A204.1 (cell line): Measurements from ENCODE around the gene HSPB3.
A peak's percentile ranks its signal among the peaks of the same experiment; 100 is the strongest.
"Not testable (repeated sequence)": the region's sequence is repeated elsewhere in the genome, so short reads cannot be mapped to it uniquely, and the experiment has no call there.

ENCODE experiments used
- FAIRE-seq: peaks from 2 replicates; lab custom pipeline; 2012; peaks lifted over from hg19 to GRCh38; lab: Jason Lieb, UNC

The HSPB3 gene, protein sequence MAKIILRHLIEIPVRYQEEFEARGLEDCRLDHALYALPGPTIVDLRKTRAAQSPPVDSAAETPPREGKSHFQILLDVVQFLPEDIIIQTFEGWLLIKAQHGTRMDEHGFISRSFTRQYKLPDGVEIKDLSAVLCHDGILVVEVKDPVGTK

GRCh38 chr5:54455413-54456157 is at the start of gene HSPB3:
TSS of gene HSPB3 (plus strand) at chr5:54455699. CDS start at chr5:54455790, 91 bp downstream.
- no peak for FAIRE-seq

DNA sequence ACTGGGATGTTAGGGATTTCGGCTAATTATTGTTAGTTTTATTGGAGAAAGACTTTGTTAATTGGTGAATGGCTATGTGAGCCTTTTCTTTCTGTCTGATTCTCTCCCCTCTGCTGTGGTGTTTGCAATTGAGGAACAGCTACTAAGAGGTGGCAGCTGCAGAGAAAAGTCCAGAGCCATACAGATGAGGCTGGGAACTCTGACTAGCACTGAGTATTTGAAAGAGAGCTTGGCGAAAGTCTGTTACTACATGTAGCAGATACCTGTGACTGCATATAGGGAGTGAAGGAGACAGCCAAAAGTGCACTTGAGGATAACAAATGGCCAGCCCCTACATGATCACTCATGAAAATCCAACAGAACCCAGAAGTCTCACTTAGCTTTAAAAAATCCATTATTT is 44.3 kb upstream of the HSPB3 start:
- FAIRE-seq: no peak

DNA sequence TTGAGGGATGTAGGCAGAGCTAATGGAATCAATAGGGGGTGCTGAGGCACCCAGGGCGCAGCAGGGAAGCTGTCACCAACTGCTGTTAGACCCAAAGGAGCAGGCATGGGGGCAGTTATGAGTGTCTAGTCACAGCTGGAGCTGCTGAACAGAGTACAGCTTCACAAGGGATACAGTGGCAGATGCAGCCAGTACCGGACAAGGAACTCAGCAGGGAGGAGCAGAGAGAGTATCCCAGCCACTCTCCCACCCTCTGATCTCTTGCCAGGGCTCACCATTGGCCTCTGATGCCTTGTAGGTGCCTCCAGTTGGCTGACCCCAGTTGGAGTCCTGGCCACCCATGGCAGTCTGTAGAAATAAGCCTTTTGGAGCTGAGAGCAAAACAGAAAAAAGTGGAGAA is 42.6 kb upstream of the HSPB3 start:
- FAIRE-seq: no peak

GRCh38 chr5:54415147-54415546 is 40.4 kb upstream of the HSPB3 start:
- FAIRE-seq: no peak

DNA sequence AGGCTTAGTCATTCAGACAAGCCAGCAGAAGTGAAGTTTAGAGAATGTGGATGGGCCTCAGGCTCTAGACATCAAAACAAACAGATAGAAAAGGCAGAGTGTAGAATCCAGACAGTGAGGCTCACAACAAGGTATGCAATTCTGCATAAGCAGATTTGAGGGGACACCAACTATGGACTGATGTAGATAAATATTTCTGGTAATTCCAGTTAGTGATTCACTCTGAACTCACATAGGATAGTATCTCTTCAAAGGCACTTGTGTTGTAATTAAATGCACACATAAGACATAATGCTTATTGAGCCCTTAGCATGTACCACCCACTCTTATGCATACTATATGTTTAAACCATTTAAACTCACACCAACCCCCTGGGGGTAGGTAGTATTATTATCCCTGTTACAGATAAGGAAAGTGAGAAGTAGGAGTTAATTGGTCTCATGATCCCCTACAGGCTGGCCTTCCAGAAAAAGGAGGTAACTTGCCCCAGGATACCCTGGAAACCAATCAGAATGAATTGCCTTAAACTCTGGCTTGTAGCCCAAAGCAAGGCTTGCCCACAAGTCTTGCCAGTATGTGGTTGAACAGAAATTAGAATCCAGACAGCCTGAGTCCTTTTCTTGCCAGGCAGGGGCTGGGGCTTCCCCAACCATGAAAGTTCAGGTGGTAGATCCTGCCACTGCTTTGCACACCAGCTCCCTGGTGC is 39.5 kb upstream of the HSPB3 start:
- no peak for FAIRE-seq

DNA sequence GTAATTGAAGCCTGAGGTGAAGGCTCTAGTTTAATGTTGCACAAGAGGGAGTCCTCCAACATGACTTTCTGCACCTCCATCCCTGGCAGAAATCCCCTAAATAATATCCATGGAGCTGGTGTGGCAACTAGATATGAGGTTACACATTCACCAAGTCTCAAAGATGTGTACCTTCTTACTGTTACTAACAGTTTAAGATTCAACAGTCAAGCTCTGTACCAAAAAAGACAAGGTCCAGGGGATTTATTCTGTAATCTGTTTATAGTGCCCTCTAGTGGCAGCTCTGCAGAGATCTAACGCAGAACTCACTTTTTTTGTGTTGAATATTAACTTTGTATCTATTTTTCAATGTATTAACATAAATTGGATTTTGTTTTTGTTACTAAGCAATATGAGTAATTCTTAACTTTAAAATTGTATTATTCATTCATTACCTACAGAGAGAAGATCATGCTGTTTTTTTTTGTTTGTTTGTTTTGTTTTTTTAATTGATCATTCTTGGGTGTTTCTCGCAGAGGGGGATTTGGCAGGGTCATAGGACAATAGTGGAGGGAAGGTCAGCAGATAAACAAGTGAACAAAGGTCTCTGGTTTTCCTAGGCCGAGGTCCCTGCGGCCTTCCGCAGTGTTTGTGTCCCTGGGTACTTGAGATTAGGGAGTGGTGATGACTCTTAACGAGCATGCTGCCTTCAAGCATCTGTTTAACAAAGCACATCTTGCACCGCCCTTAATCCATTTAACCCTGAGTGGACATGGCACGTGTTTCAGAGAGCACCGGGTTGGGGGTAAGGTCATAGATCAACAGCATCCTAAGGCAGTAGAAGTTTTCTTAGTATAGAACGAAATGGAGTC is 35.7 kb upstream of the HSPB3 start:
- FAIRE-seq: peak; percentile 96

DNA sequence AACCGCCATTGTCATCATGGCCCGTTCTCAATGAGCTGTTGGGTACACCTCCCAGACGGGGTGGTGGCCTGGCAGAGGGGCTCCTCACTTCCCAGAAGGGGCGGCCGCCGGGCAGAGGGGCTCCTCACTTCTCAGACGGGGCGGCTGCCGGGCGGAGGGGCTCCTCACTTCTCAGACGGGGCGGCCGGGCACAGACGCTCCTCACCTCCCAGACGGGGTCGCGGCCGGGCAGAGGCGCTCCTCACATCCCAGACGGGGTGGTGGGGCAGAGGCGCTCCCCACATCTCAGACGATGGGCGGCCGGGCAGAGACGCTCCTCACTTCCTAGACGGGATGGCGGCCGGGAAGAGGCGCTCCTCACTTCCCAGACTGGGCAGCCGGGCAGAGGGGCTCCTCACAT is 35.0 kb upstream of the HSPB3 start:
- FAIRE-seq: not testable (repeated sequence)

- no peak for FAIRE-seq
These were observed 33.5 kb upstream of the HSPB3 start for GRCh38 chr5:54421976-54422375.

- no peak for FAIRE-seq
These were observed 30.2 kb upstream of the HSPB3 start for GRCh38 chr5:54425258-54425657.

GRCh38 chr5:54426209-54426608 is 29.3 kb upstream of the HSPB3 start:
- no peak for FAIRE-seq

- FAIRE-seq: not testable (repeated sequence)
These were observed 20.8 kb upstream of the HSPB3 start for GRCh38 chr5:54434650-54435049.

GRCh38 chr5:54438620-54439389 is 16.7 kb upstream of the HSPB3 start:
- no peak for FAIRE-seq

- FAIRE-seq: no peak
These were observed 15.0 kb upstream of the HSPB3 start for GRCh38 chr5:54440456-54440893.

DNA sequence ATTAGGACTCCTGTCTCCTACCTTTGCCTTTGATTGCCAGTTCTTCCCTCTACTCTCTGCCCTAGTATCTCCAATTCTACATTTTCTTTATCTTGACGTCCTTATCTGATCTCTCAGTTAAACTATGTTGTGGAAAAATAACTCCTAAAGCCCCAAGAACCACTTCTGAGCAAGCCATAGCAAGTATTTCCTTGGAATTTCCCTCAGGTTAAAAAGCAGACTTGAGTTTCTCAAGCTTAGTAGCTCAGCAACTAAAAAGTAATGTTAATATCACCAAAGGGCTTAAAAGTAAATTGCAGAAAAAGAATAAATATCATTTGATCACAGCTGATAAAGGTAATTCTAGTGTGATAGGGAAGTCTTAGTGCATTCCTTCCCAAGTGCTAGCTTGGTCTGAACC is 13.2 kb upstream of the HSPB3 start:
- FAIRE-seq: no peak

- no peak for FAIRE-seq
These were observed 12.2 kb upstream of the HSPB3 start for GRCh38 chr5:54443270-54443669.

GRCh38 chr5:54445691-54446378 is 9.7 kb upstream of the HSPB3 start:
- FAIRE-seq: no peak

- FAIRE-seq: no peak
These were observed 9.1 kb upstream of the HSPB3 start for GRCh38 chr5:54446379-54446732.

DNA sequence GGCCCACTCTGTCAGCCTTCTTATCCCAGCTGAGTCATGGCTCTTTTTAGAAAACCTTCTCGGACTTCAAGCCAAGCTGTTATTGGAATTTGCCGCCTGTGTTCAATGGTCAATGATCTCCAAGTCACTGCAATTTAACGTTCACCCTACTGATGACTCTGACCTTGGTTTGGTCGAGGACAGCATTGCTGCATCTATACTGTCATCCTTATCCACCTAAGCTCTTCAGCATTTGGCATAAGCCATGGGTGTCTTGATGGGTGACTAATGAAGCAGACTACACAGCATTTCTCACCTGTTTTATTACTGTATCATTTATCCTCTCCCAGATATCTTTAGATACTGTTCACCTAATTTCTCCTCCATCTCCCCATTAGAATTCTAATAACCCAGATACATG is 5.6 kb upstream of the HSPB3 start:
- no peak for FAIRE-seq

- no peak for FAIRE-seq
These were observed 5.0 kb upstream of the HSPB3 start for GRCh38 chr5:54450542-54450941.

GRCh38 chr5:54453046-54453445 is 2.5 kb upstream of the HSPB3 start:
- no peak for FAIRE-seq

- FAIRE-seq: no peak
These were observed 897 bp upstream of the HSPB3 start for GRCh38 chr5:54454602-54455001.
